Measurements from ENCODE around the gene BSCL2.

GRCh38 chr11:62737196-62737595, 30.0 kb upstream of the BSCL2 start:
- TF ChIP-seq, protein P1, sequence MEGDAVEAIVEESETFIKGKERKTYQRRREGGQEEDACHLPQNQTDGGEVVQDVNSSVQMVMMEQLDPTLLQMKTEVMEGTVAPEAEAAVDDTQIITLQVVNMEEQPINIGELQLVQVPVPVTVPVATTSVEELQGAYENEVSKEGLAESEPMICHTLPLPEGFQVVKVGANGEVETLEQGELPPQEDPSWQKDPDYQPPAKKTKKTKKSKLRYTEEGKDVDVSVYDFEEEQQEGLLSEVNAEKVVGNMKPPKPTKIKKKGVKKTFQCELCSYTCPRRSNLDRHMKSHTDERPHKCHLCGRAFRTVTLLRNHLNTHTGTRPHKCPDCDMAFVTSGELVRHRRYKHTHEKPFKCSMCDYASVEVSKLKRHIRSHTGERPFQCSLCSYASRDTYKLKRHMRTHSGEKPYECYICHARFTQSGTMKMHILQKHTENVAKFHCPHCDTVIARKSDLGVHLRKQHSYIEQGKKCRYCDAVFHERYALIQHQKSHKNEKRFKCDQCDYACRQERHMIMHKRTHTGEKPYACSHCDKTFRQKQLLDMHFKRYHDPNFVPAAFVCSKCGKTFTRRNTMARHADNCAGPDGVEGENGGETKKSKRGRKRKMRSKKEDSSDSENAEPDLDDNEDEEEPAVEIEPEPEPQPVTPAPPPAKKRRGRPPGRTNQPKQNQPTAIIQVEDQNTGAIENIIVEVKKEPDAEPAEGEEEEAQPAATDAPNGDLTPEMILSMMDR (IDR thresholded peaks at IDR 0.05) = no peak
- TF ChIP-seq POLR2AphosphoS5 (IDR thresholded peaks at IDR 0.05) (no peak), POLR2A (IDR thresholded peaks at IDR 0.05) (no peak)

Measured in prostate gland (tissue), 2 donors.